ENCODE data around the gene FBXO17. TPM values are rescaled to one million over a fixed set of nuclear protein-coding genes. Genes with fewer than 3 reads are reported as not detected.
"Not testable (repeated sequence)": the region's sequence is repeated elsewhere in the genome, so short reads cannot be mapped to it uniquely, and the experiment has no call there.

The FBXO17 gene
- total RNA-seq, 1 experiment from 2014 or later, result 5.3 TPM

- DNase-seq, result no peak
- no peaks in the 10 kb centered on the region for H3K36me3 ChIP-seq
Observed at GRCh38 chr19:38990949-38991697, 15.6 kb upstream of the FBXO17 start.

GRCh38 chr19:38989614-38990013 lies 14.1 kb upstream of the FBXO17 start:
- peaks cover 11% of the 10 kb centered on the region; the same call in 1 of the 2 replicates for H3K4me1 ChIP-seq
- DNase-seq; H3K36me3 ChIP-seq; H3K27me3 ChIP-seq; H3K4me3 ChIP-seq; H3K27ac ChIP-seq; H3K9me3 ChIP-seq (replicated peaks): not testable (repeated sequence)

More at GRCh38 chr19:38990949-38991697, 15.6 kb upstream of the FBXO17 start:
- Histone ChIP-seq H3K27ac (no peak overlapping the region), H3K4me1 (peaks cover 11% of the 10 kb centered on the region; the same call in 1 of the 2 replicates), H3K27me3 (no peaks in the 10 kb centered on the region), H3K4me3 (no peak overlapping the region), H3K9me3 (replicated peaks) (no peaks in the 10 kb centered on the region)

GRCh38 chr19:38989066-38989605 lies 13.6 kb upstream of the FBXO17 start:
- peak; percentile 88 to 93 for DNase-seq
- Histone ChIP-seq H3K9me3 (replicated peaks) (no peaks in the 10 kb centered on the region), H3K4me1 (peaks cover 11% of the 10 kb centered on the region; the same call in 1 of the 2 replicates), H3K36me3 (no peaks in the 10 kb centered on the region), H3K4me3 (no peak overlapping the region), H3K27me3 (no peaks in the 10 kb centered on the region), H3K27ac (no peak overlapping the region)

- not testable (repeated sequence) for H3K27ac ChIP-seq; H3K36me3 ChIP-seq; H3K4me3 ChIP-seq; H3K27me3 ChIP-seq; H3K9me3 ChIP-seq (replicated peaks); DNase-seq
- peaks cover 11% of the 10 kb centered on the region; the same call in 1 of the 2 replicates for H3K4me1 ChIP-seq
Observed at GRCh38 chr19:38988627-38989026, 13.1 kb upstream of the FBXO17 start.

GRCh38 chr19:38987745-38988144 lies 12.2 kb upstream of the FBXO17 start:
- not testable (repeated sequence) for H3K27me3 ChIP-seq; H3K36me3 ChIP-seq; DNase-seq; H3K27ac ChIP-seq; H3K9me3 ChIP-seq (replicated peaks); H3K4me3 ChIP-seq
- peaks cover 11% of the 10 kb centered on the region; the same call in 1 of the 2 replicates for H3K4me1 ChIP-seq

- Histone ChIP-seq H3K27ac (no peak overlapping the region), H3K36me3 (no peaks in the 10 kb centered on the region), H3K4me3 (no peak overlapping the region), H3K4me1 (peaks cover 11% of the 10 kb centered on the region; the same call in 1 of the 2 replicates), H3K27me3 (no peaks in the 10 kb centered on the region), H3K9me3 (replicated peaks) (no peaks in the 10 kb centered on the region)
- no peak for DNase-seq
Observed at GRCh38 chr19:38985262-38985661, 9.7 kb upstream of the FBXO17 start.

GRCh38 chr19:38980583-38981374 lies 5.2 kb upstream of the FBXO17 start:
- Histone ChIP-seq H3K27me3 (no peaks in the 10 kb centered on the region), H3K36me3 (no peaks in the 10 kb centered on the region), H3K27ac (no peak overlapping the region), H3K4me1 (no peaks in the 10 kb centered on the region), H3K4me3 (no peak overlapping the region), H3K9me3 (replicated peaks) (no peaks in the 10 kb centered on the region)
- DNase-seq, result no peak

- H3K27me3 ChIP-seq, result no peaks in the 10 kb centered on the region
- no peaks in the 10 kb centered on the region for H3K9me3 ChIP-seq (replicated peaks)
- H3K4me3 ChIP-seq, result no peak overlapping the region
- no peaks in the 10 kb centered on the region for H3K4me1 ChIP-seq
- DNase-seq, result no peak
- no peak overlapping the region for H3K27ac ChIP-seq
- no peaks in the 10 kb centered on the region for H3K36me3 ChIP-seq
Observed at GRCh38 chr19:38979812-38980211, 4.3 kb upstream of the FBXO17 start.

- H3K4me1 ChIP-seq, result no peaks in the 10 kb centered on the region
- H3K27me3 ChIP-seq, result no peaks in the 10 kb centered on the region
- DNase-seq, result no peak
- no peak overlapping the region for H3K27ac ChIP-seq
- no peak overlapping the region for H3K4me3 ChIP-seq
- no peaks in the 10 kb centered on the region for H3K9me3 ChIP-seq (replicated peaks)
- H3K36me3 ChIP-seq, result no peaks in the 10 kb centered on the region
Observed at GRCh38 chr19:38978326-38978689, 2.8 kb upstream of the FBXO17 start.

GRCh38 chr19:38977445-38978325 lies 2.1 kb upstream of the FBXO17 start:
- no peaks in the 10 kb centered on the region for H3K36me3 ChIP-seq
- H3K27ac ChIP-seq, result no peak overlapping the region
- no peak overlapping the region for H3K4me3 ChIP-seq
- H3K4me1 ChIP-seq, result no peaks in the 10 kb centered on the region
- no peak for DNase-seq
- no peaks in the 10 kb centered on the region for H3K27me3 ChIP-seq
- no peaks in the 10 kb centered on the region for H3K9me3 ChIP-seq (replicated peaks)

- H3K4me3 ChIP-seq, result peak overlapping the region; percentile 63
- no peaks in the 10 kb centered on the region for H3K36me3 ChIP-seq
- H3K27me3 ChIP-seq, result no peaks in the 10 kb centered on the region
- DNase-seq, result peak; percentile 25 to 27
- no peak overlapping the region for H3K27ac ChIP-seq
- H3K9me3 ChIP-seq (replicated peaks), result no peaks in the 10 kb centered on the region
- no peaks in the 10 kb centered on the region for H3K4me1 ChIP-seq
Observed at GRCh38 chr19:38975861-38976271, 324 bp upstream of the FBXO17 start.

- Histone ChIP-seq H3K4me3 (peak overlapping the region; percentile 63), H3K27ac (peak overlapping the region; percentile 24; the same call in 1 of the 2 replicates), H3K27me3 (no peaks in the 10 kb centered on the region), H3K9me3 (replicated peaks) (no peaks in the 10 kb centered on the region), H3K4me1 (no peaks in the 10 kb centered on the region), H3K36me3 (no peaks in the 10 kb centered on the region)
- DNase-seq, result no peak
Observed at GRCh38 chr19:38974624-38975213, 823 bp downstream of the FBXO17 start.

- Histone ChIP-seq H3K36me3 (no peaks in the 10 kb centered on the region), H3K9me3 (replicated peaks) (no peaks in the 10 kb centered on the region), H3K27me3 (no peaks in the 10 kb centered on the region), H3K4me1 (no peaks in the 10 kb centered on the region), H3K4me3 (no peak overlapping the region), H3K27ac (no peak overlapping the region)
- DNase-seq, result no peak
Observed at GRCh38 chr19:38971672-38972071, 3.9 kb downstream of the FBXO17 start.

Measured in SJCRH30 (cell line).